K562 (cell line): Measurements from ENCODE around the gene SPACA5B. TPM values are rescaled to one million over a fixed set of nuclear protein-coding genes. Genes with fewer than 3 reads are reported as not detected.

Source experiments
- ATAC-seq: fragments of 200-7000 bp; cut with Tn5 transposase; 3 replicates; pipeline ENCODE4 v1.9.1; 2020; ENCODE audit warnings: moderate library complexity
- BruUV-seq: library from RNA; stranded (reverse); fragments of 400-500 nt; replicated peaks from 2 replicates; lab custom pipeline; 2021; lab: Mats Ljungman, UMichigan
- CTCF ChIA-PET: fragments of 300-600 bp; formaldehyde crosslinking; extraction: SDS; loops from one replicate; lab custom pipeline; 2021; ENCODE audit warnings: low intra/inter-chr PET ratio; lab: Yijun Ruan, JAX
- POLR2A ChIA-PET: fragments of 300-600, 350-650 bp; sonication (Branson Sonifier 250); formaldehyde crosslinking; extraction: SDS; loops from one replicate; lab custom pipeline; 2021; ENCODE audit warnings: antibody characterized with exemption, inconsistent platforms; lab: Yijun Ruan, JAX
- DNase-seq, 4 experiments: peaks; one replicate each; pipeline versions ENCODE4 v3.0.0 to v3.0.0-alpha.2; 2011 to 2018; ENCODE audit warnings: low spot score in 3 of 4, mixed read lengths in 3 of 4; ENCODE audit errors: extremely low read depth in 1 of 4
- FAIRE-seq: peaks from 2 replicates; lab custom pipeline; 2011; peaks lifted over from hg19 to GRCh38; lab: Jason Lieb, UNC
- H2AFZ ChIP-seq: 2 replicates; pipeline ENCODE4 v1.6.0; 2011; ENCODE audit warnings: low read depth, low read length, control low read depth, inconsistent platforms
- H3K27ac ChIP-seq: fragments of 200-600 bp; 3 replicates; pipeline ENCODE4 v1.8.0; 2011; ENCODE audit warnings: low read depth, mild to moderate bottlenecking, control low read depth, inconsistent platforms, low read length, moderate library complexity, mixed read lengths; ENCODE audit errors: extremely low read depth
- H3K27me3 ChIP-seq, 2 experiments: fragments of 300-600 bp in 1 of 2; 2 replicates in 1 of 2; 3 replicates in 1 of 2; pipeline versions ENCODE4 v1.6.0 to v1.8.0; 2011; ENCODE audit warnings: inconsistent platforms in 2 of 2, low read length in 2 of 2, mild to moderate bottlenecking in 1 of 2, mixed read lengths in 1 of 2, moderate library complexity in 1 of 2; ENCODE audit not compliant: control insufficient read depth in 2 of 2, insufficient read depth in 2 of 2
- H3K36me3 ChIP-seq: fragments of 300-600 bp; 3 replicates; pipeline ENCODE4 v1.8.0; 2011; ENCODE audit warnings: mild to moderate bottlenecking, low read length, inconsistent platforms; ENCODE audit not compliant: control insufficient read depth, insufficient read depth
- H3K4me1 ChIP-seq, 2 experiments: fragments of 200-600 bp in 1 of 2; replicated peaks in 1 of 2; 2 replicates in 1 of 2; 3 replicates in 1 of 2; pipeline versions ENCODE4 v1.5.1 to v1.8.0; 2011; ENCODE audit warnings: inconsistent platforms in 2 of 2, low read length in 2 of 2, mild to moderate bottlenecking in 1 of 2, mixed read lengths in 1 of 2, moderate library complexity in 1 of 2; ENCODE audit not compliant: control insufficient read depth in 2 of 2, insufficient read depth in 2 of 2
- H3K4me2 ChIP-seq: 2 replicates; pipeline ENCODE4 v1.6.1; 2011; ENCODE audit warnings: low read length, control low read depth, inconsistent platforms, mixed read lengths; ENCODE audit not compliant: insufficient read depth
- H3K4me3 ChIP-seq: fragments of 200-600 bp; sonication (generic), shearing (Covaris generic); 2 replicates; pipeline ENCODE4 v1.5.1; 2016; ENCODE audit warnings: control low read depth, inconsistent platforms
- H3K79me2 ChIP-seq: fragments of 200-600 bp; 3 replicates; pipeline ENCODE4 v1.8.0; 2011; ENCODE audit warnings: low read length, inconsistent platforms; ENCODE audit not compliant: control insufficient read depth, insufficient read depth
- H3K9ac ChIP-seq, 2 experiments: 2 replicates each; pipeline versions ENCODE4 v1.6.0 to v1.6.1; 2011; ENCODE audit warnings: low read depth in 2 of 2, low read length in 2 of 2, control low read depth in 1 of 2, inconsistent platforms in 1 of 2, mild to moderate bottlenecking in 1 of 2, mixed read lengths in 1 of 2; ENCODE audit not compliant: insufficient read depth in 1 of 2
- H3K9me1 ChIP-seq: one replicate; pipeline ENCODE4 v1.6.0; 2011; ENCODE audit warnings: inconsistent platforms, mild to moderate bottlenecking, low read length, moderate library complexity; ENCODE audit not compliant: control insufficient read depth, insufficient read depth
- H3K9me3 ChIP-seq: replicated peaks from 2 replicates; pipeline ENCODE4 v1.5.1; 2011; ENCODE audit warnings: low read depth, low read length, inconsistent platforms; ENCODE audit not compliant: control insufficient read depth, insufficient read depth
- H4K20me1 ChIP-seq: replicated peaks from 2 replicates; pipeline ENCODE4 v1.6.1; 2011; ENCODE audit warnings: low read length, inconsistent platforms, mixed read lengths; ENCODE audit not compliant: control insufficient read depth, insufficient read depth
- ARHGAP35 ChIP-seq: fragments of 450-650 bp; IDR thresholded peaks from 2 replicates; pipeline ENCODE4 v1.6.1; 2018; ENCODE audit not compliant: partially characterized antibody
- ARID2 ChIP-seq: fragments of 450-650 bp; IDR thresholded peaks from 2 replicates; pipeline ENCODE4 v1.6.1; 2017; ENCODE audit warnings: antibody characterized with exemption, mild to moderate bottlenecking
- CHCHD3 ChIP-seq: fragments of 250-450 bp; sonication (Bioruptor Pico); IDR thresholded peaks from 2 replicates; pipeline ENCODE4 v2.1.2; 2022; ENCODE audit warnings: mild to moderate bottlenecking
- CREB1 ChIP-seq, 2 experiments: sonication (generic) in 1 of 2; formaldehyde crosslinking in 1 of 2; IDR thresholded peaks; 2 replicates each; pipeline versions ENCODE4 v1.6.1 to v1.8.0; 2012 to 2022; ENCODE audit warnings: inconsistent platforms in 1 of 2, mild to moderate bottlenecking in 1 of 2, missing genetic modification reagents in 1 of 2, moderate library complexity in 1 of 2
- ESRRA ChIP-seq: fragments of 450-650 bp; IDR thresholded peaks from 2 replicates; pipeline ENCODE4 v1.6.1; 2014; ENCODE audit warnings: low read depth, mild to moderate bottlenecking, moderate library complexity, borderline replicate concordance
- HMBOX1 ChIP-seq: sonication (generic); IDR thresholded peaks from 2 replicates; pipeline ENCODE4 v1.6.1; 2016
- MITF ChIP-seq: IDR thresholded peaks from 2 replicates; pipeline ENCODE4 v1.6.1; 2014; ENCODE audit warnings: antibody characterized with exemption
- MYC ChIP-seq, 2 experiments: fragments of 250-450 bp in 1 of 2; sonication (Bioruptor Pico) in 1 of 2; IDR thresholded peaks; 2 replicates each; pipeline versions ENCODE4 v1.5.1 to v1.6.1; 2012 to 2021; ENCODE audit warnings: low read depth in 2 of 2, borderline replicate concordance in 1 of 2, improper control_type of control experiment in 1 of 2, low read length in 1 of 2, mild to moderate bottlenecking in 1 of 2, moderate library complexity in 1 of 2
- NR3C1 ChIP-seq: sonication (generic); formaldehyde crosslinking; IDR thresholded peaks from 2 replicates; pipeline ENCODE4 v1.8.1; 2022; ENCODE audit warnings: missing genetic modification reagents
- SNIP1 ChIP-seq: fragments of 450-650 bp; IDR thresholded peaks from 2 replicates; pipeline ENCODE4 v1.7.1; 2017; ENCODE audit warnings: low read depth, mild to moderate bottlenecking
- SRSF9 ChIP-seq: fragments of 200-400 bp; formaldehyde crosslinking; IDR thresholded peaks from 2 replicates; pipeline ENCODE4 v1.6.1; 2017; ENCODE audit warnings: low read depth, low read length, borderline replicate concordance
- U2AF2 ChIP-seq: fragments of 200-400 bp; formaldehyde crosslinking; optimal IDR thresholded peaks from 2 replicates; pipeline ENCODE3; 2017; ENCODE audit warnings: low read depth, mild to moderate bottlenecking, low read length
- ZNF232 ChIP-seq: sonication (generic); formaldehyde crosslinking; IDR thresholded peaks from 2 replicates; pipeline ENCODE4 v1.8.0; 2022; ENCODE audit warnings: mild to moderate bottlenecking, missing genetic modification reagents
- WGBS: fragments of 100-300 bp; shearing (Covaris generic); methylation state at CpG from one replicate; pipeline ENCODE4 v1.1.6; 2016; ENCODE audit warnings: low coverage, mixed read lengths; ENCODE audit not compliant: insufficient coverage; ENCODE audit errors: missing lambda C conversion rate; 5-methylcytosine and 5-hydroxymethylcytosine counted together
- in situ Hi-C: fragments of 300-500 bp; cut with MboI; formaldehyde crosslinking; loops from 4 replicates; pipeline ENCODE4 v1.15.0; 2018; ENCODE audit warnings: inconsistent platforms, mixed read lengths
- intact Hi-C: fragments of 100-400 bp; cut with micrococcal nuclease; formaldehyde crosslinking; loops from 2 replicates; pipeline ENCODE4 v1.14.2; 2022
- polyA plus RNA-seq, 8 experiments: library from polyadenylated mRNA; depleted of rRNA in 4 of 8; stranded (reverse) in 5 of 8; unstranded in 3 of 8; fragments of >200 nt; fragmentation: Nextera tagmentation in 2 of 8; fragmentation: Illumina TruSeq in 1 of 8; extraction: Ambion mirVana in 2 of 8; extraction: Trizol in 1 of 8; gene quantifications; 2 replicates each; pipeline versions ENCODE4 v1.2.1 to v1.2.3, GENCODE V29; 2011 to 2014; ENCODE audit warnings: inconsistent platforms in 1 of 8, missing spikeins in 1 of 8
- total RNA-seq, 7 experiments: library from RNA; depleted of rRNA in 6 of 7; stranded (reverse); fragments of >200 nt in 6 of 7; fragmentation: Illumina TruSeq in 2 of 7; extraction: Trizol in 2 of 7; gene quantifications; 2 replicates each; pipeline versions ENCODE4 v1.2.1 to v1.2.3, GENCODE V29; 2011 to 2021; ENCODE audit warnings: low replicate concordance in 1 of 7
- TF ChIP-seq, protein P1 (sequence below): fragments of 150-350 bp; IDR thresholded peaks from 2 replicates; pipeline ENCODE4 v1.6.1; 2014; ENCODE audit warnings: low read depth, mild to moderate bottlenecking, low read length, borderline replicate concordance

SPACA5B gene
- total and polyA plus RNA-seq, 9 of the 15 experiments (the other 6 are each of a cell fraction or from before 2014, with no cell fraction given), result not detected

DNA sequence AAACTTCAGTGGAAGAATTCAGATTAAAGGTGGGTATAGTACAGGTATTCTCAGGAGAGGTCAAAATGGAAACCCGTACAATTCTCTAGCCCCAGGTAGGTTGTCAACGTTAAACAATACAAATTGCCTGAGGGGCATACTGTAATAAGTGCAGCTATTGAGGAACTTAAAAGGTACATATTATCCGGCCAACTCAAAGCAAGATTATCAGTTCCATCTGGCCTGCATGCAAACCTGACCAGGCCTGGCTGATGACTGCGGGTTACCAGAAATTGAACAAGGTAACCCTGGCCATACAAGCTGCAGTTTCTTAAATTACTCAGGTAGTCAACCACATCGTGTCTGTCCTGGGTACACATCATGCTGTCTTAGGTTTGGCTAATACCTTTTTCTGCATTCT, 46.7 kb upstream of the SPACA5B start:
- no TSS peak for BruUV-seq
- intact Hi-C loops, result loop anchor here (1.0 kb wide), 1 partner anchor 411 kb away; no protein-coding TSS in a partner anchor
- CTCF ChIA-PET, result no interaction called here
- DNase-seq, result no peak
- H3K4me2 ChIP-seq, result no peak overlapping the region
- POLR2A ChIA-PET, result no interaction called here
- no peak overlapping the region for H3K27ac ChIP-seq
- no peaks in the 10 kb centered on the region for H3K9me1 ChIP-seq
- no peak overlapping the region for H3K4me3 ChIP-seq
- H3K4me1 ChIP-seq, result no peaks in the 10 kb centered on the region
- ATAC-seq, result no peak
- H3K9ac ChIP-seq, result no peak overlapping the region
- H3K27me3 ChIP-seq, result no peaks in the 10 kb centered on the region; a peak in 1 of 5 replicates
- in situ Hi-C loops, result loop anchor here (5.0 kb wide), 1 partner anchor 409 kb away; no protein-coding TSS in a partner anchor
- H2AFZ ChIP-seq, result no peak overlapping the region
- no peaks in the 10 kb centered on the region for H3K36me3 ChIP-seq
- WGBS, result 1% methylated on average over 5 of the region's 5 CpGs
- H3K79me2 ChIP-seq, result no peaks in the 10 kb centered on the region
- no peak for TF ChIP-seq CHCHD3 (CRISPR knock-in tag)
- TF ChIP-seq SNIP1, result no peak
- TF ChIP-seq CREB1 (IDR thresholded peaks at IDR 0.05), result no peak
- TF ChIP-seq CREB1 (CRISPR knock-in tag; IDR thresholded peaks at IDR 0.05), result no peak
- no peak for TF ChIP-seq MYC (IDR thresholded peaks at IDR 0.05; ENCODE audit: low read depth, low read length)
- TF ChIP-seq MYC (CRISPR knock-in tag; IDR thresholded peaks at IDR 0.05; ENCODE audit: borderline replicate concordance, low read depth), result no peak
- no peak for TF ChIP-seq MITF
- TF ChIP-seq ZNF232 (CRISPR knock-in tag), result no peak
- no peak for TF ChIP-seq ARID2
- TF ChIP-seq NR3C1 (CRISPR knock-in tag), result no peak
- no peak for TF ChIP-seq ARHGAP35
- no peak for TF ChIP-seq U2AF2
- no peak for TF ChIP-seq SRSF9
- TF ChIP-seq, protein P1, sequence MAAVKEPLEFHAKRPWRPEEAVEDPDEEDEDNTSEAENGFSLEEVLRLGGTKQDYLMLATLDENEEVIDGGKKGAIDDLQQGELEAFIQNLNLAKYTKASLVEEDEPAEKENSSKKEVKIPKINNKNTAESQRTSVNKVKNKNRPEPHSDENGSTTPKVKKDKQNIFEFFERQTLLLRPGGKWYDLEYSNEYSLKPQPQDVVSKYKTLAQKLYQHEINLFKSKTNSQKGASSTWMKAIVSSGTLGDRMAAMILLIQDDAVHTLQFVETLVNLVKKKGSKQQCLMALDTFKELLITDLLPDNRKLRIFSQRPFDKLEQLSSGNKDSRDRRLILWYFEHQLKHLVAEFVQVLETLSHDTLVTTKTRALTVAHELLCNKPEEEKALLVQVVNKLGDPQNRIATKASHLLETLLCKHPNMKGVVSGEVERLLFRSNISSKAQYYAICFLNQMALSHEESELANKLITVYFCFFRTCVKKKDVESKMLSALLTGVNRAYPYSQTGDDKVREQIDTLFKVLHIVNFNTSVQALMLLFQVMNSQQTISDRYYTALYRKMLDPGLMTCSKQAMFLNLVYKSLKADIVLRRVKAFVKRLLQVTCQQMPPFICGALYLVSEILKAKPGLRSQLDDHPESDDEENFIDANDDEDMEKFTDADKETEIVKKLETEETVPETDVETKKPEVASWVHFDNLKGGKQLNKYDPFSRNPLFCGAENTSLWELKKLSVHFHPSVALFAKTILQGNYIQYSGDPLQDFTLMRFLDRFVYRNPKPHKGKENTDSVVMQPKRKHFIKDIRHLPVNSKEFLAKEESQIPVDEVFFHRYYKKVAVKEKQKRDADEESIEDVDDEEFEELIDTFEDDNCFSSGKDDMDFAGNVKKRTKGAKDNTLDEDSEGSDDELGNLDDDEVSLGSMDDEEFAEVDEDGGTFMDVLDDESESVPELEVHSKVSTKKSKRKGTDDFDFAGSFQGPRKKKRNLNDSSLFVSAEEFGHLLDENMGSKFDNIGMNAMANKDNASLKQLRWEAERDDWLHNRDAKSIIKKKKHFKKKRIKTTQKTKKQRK, result no peak
- no peak for TF ChIP-seq ESRRA
- TF ChIP-seq HMBOX1, result no peak
- no peak for FAIRE-seq
- no peaks in the 10 kb centered on the region for H4K20me1 ChIP-seq
- no peaks in the 10 kb centered on the region for H3K9me3 ChIP-seq
